ENCODE results near the gene CRYZL1.
A peak's percentile ranks its signal among the peaks of the same experiment; 100 is the strongest.
"Not testable (repeated sequence)": the region's sequence is repeated elsewhere in the genome, so short reads cannot be mapped to it uniquely, and the experiment has no call there.

The CRYZL1 gene

GRCh38 chr21:33578959-33579542 is 62.5 kb downstream of the CRYZL1 start:
- H3K27ac ChIP-seq (ENCODE audit: low read depth, low read length): peak overlapping the region; percentile 50; the same call in 1 of the 2 replicates
- H3K4me1 ChIP-seq (ENCODE audit: insufficient read depth, low read length): no peaks in the 10 kb centered on the region
- H3K27me3 ChIP-seq (ENCODE audit: insufficient read depth, low read length): no peaks in the 10 kb centered on the region
- WGBS: 94% methylated on average over 7 of the region's 7 CpGs
- no peaks in the 10 kb centered on the region for H3K9me3 ChIP-seq (ENCODE audit: insufficient read depth, low read depth, low read length)
- H3K36me3 ChIP-seq (ENCODE audit: insufficient read depth, low read length): peaks cover 90% of the 10 kb centered on the region
- H3K4me3 ChIP-seq (ENCODE audit: low read length): no peak overlapping the region
- H3K9ac ChIP-seq (ENCODE audit: low read depth, low read length): no peak overlapping the region

- Histone ChIP-seq H3K36me3 (ENCODE audit: insufficient read depth, low read length) (peaks cover 92% of the 10 kb centered on the region), H3K27me3 (ENCODE audit: insufficient read depth, low read length) (no peaks in the 10 kb centered on the region), H3K27ac (ENCODE audit: low read depth, low read length) (no peak overlapping the region), H3K9me3 (ENCODE audit: insufficient read depth, low read depth, low read length) (no peaks in the 10 kb centered on the region), H3K4me1 (ENCODE audit: insufficient read depth, low read length) (no peaks in the 10 kb centered on the region), H3K4me3 (ENCODE audit: low read length) (no peak overlapping the region), H3K9ac (ENCODE audit: low read depth, low read length) (no peak overlapping the region)
- 94% methylated on average over 2 of the region's 2 CpGs for WGBS
These were observed 63.3 kb downstream of the CRYZL1 start for GRCh38 chr21:33578214-33578613.

- 100% methylated on average over 1 of the region's 2 CpGs for WGBS
These were observed 64.8 kb downstream of the CRYZL1 start for GRCh38 chr21:33576741-33577141.

GRCh38 chr21:33572350-33572749 is 69.2 kb downstream of the CRYZL1 start:
- H3K4me1 ChIP-seq (ENCODE audit: insufficient read depth, low read length): no peaks in the 10 kb centered on the region
- H3K36me3 ChIP-seq (ENCODE audit: insufficient read depth, low read length): peaks cover 99% of the 10 kb centered on the region
- no peaks in the 10 kb centered on the region for H3K27me3 ChIP-seq (ENCODE audit: insufficient read depth, low read length)
- no peak overlapping the region for H3K27ac ChIP-seq (ENCODE audit: low read depth, low read length)
- H3K9me3 ChIP-seq (ENCODE audit: insufficient read depth, low read depth, low read length): no peaks in the 10 kb centered on the region
- WGBS: 100% methylated on average over 3 of the region's 3 CpGs
- no peak overlapping the region for H3K9ac ChIP-seq (ENCODE audit: low read depth, low read length)
- H3K4me3 ChIP-seq (ENCODE audit: low read length): no peak overlapping the region

More at GRCh38 chr21:33576741-33577141, 64.8 kb downstream of the CRYZL1 start:
- H3K9me3 ChIP-seq (ENCODE audit: insufficient read depth, low read depth, low read length); H3K9ac ChIP-seq (ENCODE audit: low read depth, low read length); H3K27me3 ChIP-seq (ENCODE audit: insufficient read depth, low read length); H3K4me1 ChIP-seq (ENCODE audit: insufficient read depth, low read length); H3K4me3 ChIP-seq (ENCODE audit: low read length); H3K27ac ChIP-seq (ENCODE audit: low read depth, low read length): not testable (repeated sequence)
- peaks cover 95% of the 10 kb centered on the region for H3K36me3 ChIP-seq (ENCODE audit: insufficient read depth, low read length)

GRCh38 chr21:33569991-33570390 is 71.5 kb downstream of the CRYZL1 start:
- Histone ChIP-seq H3K36me3 (ENCODE audit: insufficient read depth, low read length) (peaks cover 99% of the 10 kb centered on the region), H3K27ac (ENCODE audit: low read depth, low read length) (no peak overlapping the region)
- 97% methylated on average over 5 of the region's 5 CpGs for WGBS

GRCh38 chr21:33568448-33568847 is 73.1 kb downstream of the CRYZL1 start:
- H3K36me3 ChIP-seq (ENCODE audit: insufficient read depth, low read length): peaks cover 96% of the 10 kb centered on the region
- no peaks in the 10 kb centered on the region for H3K9me3 ChIP-seq (ENCODE audit: insufficient read depth, low read depth, low read length)
- 90% methylated on average over 2 of the region's 2 CpGs for WGBS
- H3K27me3 ChIP-seq (ENCODE audit: insufficient read depth, low read length): no peaks in the 10 kb centered on the region
- no peak overlapping the region for H3K4me3 ChIP-seq (ENCODE audit: low read length)
- H3K9ac ChIP-seq (ENCODE audit: low read depth, low read length): no peak overlapping the region
- H3K27ac ChIP-seq (ENCODE audit: low read depth, low read length): no peak overlapping the region
- H3K4me1 ChIP-seq (ENCODE audit: insufficient read depth, low read length): no peaks in the 10 kb centered on the region

More at GRCh38 chr21:33569991-33570390, 71.5 kb downstream of the CRYZL1 start:
- no peak overlapping the region for H3K4me3 ChIP-seq (ENCODE audit: low read length)
- no peak overlapping the region for H3K9ac ChIP-seq (ENCODE audit: low read depth, low read length)
- H3K27me3 ChIP-seq (ENCODE audit: insufficient read depth, low read length): no peaks in the 10 kb centered on the region
- no peaks in the 10 kb centered on the region for H3K9me3 ChIP-seq (ENCODE audit: insufficient read depth, low read depth, low read length)
- no peaks in the 10 kb centered on the region for H3K4me1 ChIP-seq (ENCODE audit: insufficient read depth, low read length)

GRCh38 chr21:33567914-33568313 is 73.6 kb downstream of the CRYZL1 start:
- H3K9ac ChIP-seq (ENCODE audit: low read depth, low read length): no peak overlapping the region
- no peaks in the 10 kb centered on the region for H3K27me3 ChIP-seq (ENCODE audit: insufficient read depth, low read length)
- no peaks in the 10 kb centered on the region for H3K4me1 ChIP-seq (ENCODE audit: insufficient read depth, low read length)
- WGBS: 97% methylated on average over 6 of the region's 6 CpGs
- peaks cover 96% of the 10 kb centered on the region for H3K36me3 ChIP-seq (ENCODE audit: insufficient read depth, low read length)
- no peak overlapping the region for H3K27ac ChIP-seq (ENCODE audit: low read depth, low read length)
- no peaks in the 10 kb centered on the region for H3K9me3 ChIP-seq (ENCODE audit: insufficient read depth, low read depth, low read length)
- H3K4me3 ChIP-seq (ENCODE audit: low read length): no peak overlapping the region

GRCh38 chr21:33566514-33566913 is 75.0 kb downstream of the CRYZL1 start:
- H3K4me3 ChIP-seq (ENCODE audit: low read length): no peak overlapping the region
- 91% methylated on average over 1 of the region's 2 CpGs for WGBS
- H3K9me3 ChIP-seq (ENCODE audit: insufficient read depth, low read depth, low read length): no peaks in the 10 kb centered on the region
- no peak overlapping the region for H3K9ac ChIP-seq (ENCODE audit: low read depth, low read length)
- H3K27ac ChIP-seq (ENCODE audit: low read depth, low read length): no peak overlapping the region
- H3K27me3 ChIP-seq (ENCODE audit: insufficient read depth, low read length): no peaks in the 10 kb centered on the region
- peaks cover 96% of the 10 kb centered on the region for H3K36me3 ChIP-seq (ENCODE audit: insufficient read depth, low read length)
- no peaks in the 10 kb centered on the region for H3K4me1 ChIP-seq (ENCODE audit: insufficient read depth, low read length)

GRCh38 chr21:33562389-33562788 is 79.2 kb downstream of the CRYZL1 start:
- Histone ChIP-seq H3K9me3 (ENCODE audit: insufficient read depth, low read depth, low read length) (no peaks in the 10 kb centered on the region), H3K27ac (ENCODE audit: low read depth, low read length) (no peak overlapping the region), H3K4me1 (ENCODE audit: insufficient read depth, low read length) (no peaks in the 10 kb centered on the region), H3K36me3 (ENCODE audit: insufficient read depth, low read length) (peaks cover 97% of the 10 kb centered on the region), H3K9ac (ENCODE audit: low read depth, low read length) (no peak overlapping the region), H3K4me3 (ENCODE audit: low read length) (no peak overlapping the region), H3K27me3 (ENCODE audit: insufficient read depth, low read length) (no peaks in the 10 kb centered on the region)
- 100% methylated on average over 2 of the region's 2 CpGs for WGBS

- 99% methylated on average over 2 of the region's 2 CpGs for WGBS
- Histone ChIP-seq H3K9ac (ENCODE audit: low read depth, low read length) (no peak overlapping the region), H3K9me3 (ENCODE audit: insufficient read depth, low read depth, low read length) (no peaks in the 10 kb centered on the region), H3K4me3 (ENCODE audit: low read length) (no peak overlapping the region), H3K27me3 (ENCODE audit: insufficient read depth, low read length) (no peaks in the 10 kb centered on the region), H3K36me3 (ENCODE audit: insufficient read depth, low read length) (peaks cover 96% of the 10 kb centered on the region), H3K27ac (ENCODE audit: low read depth, low read length) (no peak overlapping the region), H3K4me1 (ENCODE audit: insufficient read depth, low read length) (no peaks in the 10 kb centered on the region)
These were observed 80.2 kb downstream of the CRYZL1 start for GRCh38 chr21:33561373-33561772.

- H3K4me1 ChIP-seq (ENCODE audit: insufficient read depth, low read length): no peaks in the 10 kb centered on the region
- no peaks in the 10 kb centered on the region for H3K27me3 ChIP-seq (ENCODE audit: insufficient read depth, low read length)
- H3K9ac ChIP-seq (ENCODE audit: low read depth, low read length): no peak overlapping the region
- H3K36me3 ChIP-seq (ENCODE audit: insufficient read depth, low read length): peaks cover 95% of the 10 kb centered on the region
- H3K9me3 ChIP-seq (ENCODE audit: insufficient read depth, low read depth, low read length): no peaks in the 10 kb centered on the region
- no peak overlapping the region for H3K4me3 ChIP-seq (ENCODE audit: low read length)
- no peak overlapping the region for H3K27ac ChIP-seq (ENCODE audit: low read depth, low read length)
These were observed 80.6 kb downstream of the CRYZL1 start for GRCh38 chr21:33560965-33561364.

GRCh38 chr21:33559813-33560212 is 81.7 kb downstream of the CRYZL1 start:
- Histone ChIP-seq H3K9me3 (ENCODE audit: insufficient read depth, low read depth, low read length) (no peaks in the 10 kb centered on the region), H3K9ac (ENCODE audit: low read depth, low read length) (no peak overlapping the region), H3K36me3 (ENCODE audit: insufficient read depth, low read length) (peaks cover 94% of the 10 kb centered on the region), H3K4me3 (ENCODE audit: low read length) (no peak overlapping the region), H3K4me1 (ENCODE audit: insufficient read depth, low read length) (no peaks in the 10 kb centered on the region), H3K27ac (ENCODE audit: low read depth, low read length) (no peak overlapping the region), H3K27me3 (ENCODE audit: insufficient read depth, low read length) (no peaks in the 10 kb centered on the region)
- 96% methylated on average over 10 of the region's 10 CpGs for WGBS
